GM18868 (cell line): ENCODE results near the gene PXK.
"Not testable (repeated sequence)": the region's sequence is repeated elsewhere in the genome, so short reads cannot be mapped to it uniquely, and the experiment has no call there.

ENCODE experiments used
- ATAC-seq: cut with Tn5 transposase; IDR thresholded peaks from one replicate; pipeline ENCODE4 v1.9.1; 2021; ENCODE audit warnings: mild to moderate bottlenecking, moderate library complexity; ENCODE audit not compliant: unreplicated experiment

Gene PXK

GRCh38 chr3:58323529-58324390 is 8.9 kb upstream of the PXK start:
- ATAC-seq: no peak

DNA sequence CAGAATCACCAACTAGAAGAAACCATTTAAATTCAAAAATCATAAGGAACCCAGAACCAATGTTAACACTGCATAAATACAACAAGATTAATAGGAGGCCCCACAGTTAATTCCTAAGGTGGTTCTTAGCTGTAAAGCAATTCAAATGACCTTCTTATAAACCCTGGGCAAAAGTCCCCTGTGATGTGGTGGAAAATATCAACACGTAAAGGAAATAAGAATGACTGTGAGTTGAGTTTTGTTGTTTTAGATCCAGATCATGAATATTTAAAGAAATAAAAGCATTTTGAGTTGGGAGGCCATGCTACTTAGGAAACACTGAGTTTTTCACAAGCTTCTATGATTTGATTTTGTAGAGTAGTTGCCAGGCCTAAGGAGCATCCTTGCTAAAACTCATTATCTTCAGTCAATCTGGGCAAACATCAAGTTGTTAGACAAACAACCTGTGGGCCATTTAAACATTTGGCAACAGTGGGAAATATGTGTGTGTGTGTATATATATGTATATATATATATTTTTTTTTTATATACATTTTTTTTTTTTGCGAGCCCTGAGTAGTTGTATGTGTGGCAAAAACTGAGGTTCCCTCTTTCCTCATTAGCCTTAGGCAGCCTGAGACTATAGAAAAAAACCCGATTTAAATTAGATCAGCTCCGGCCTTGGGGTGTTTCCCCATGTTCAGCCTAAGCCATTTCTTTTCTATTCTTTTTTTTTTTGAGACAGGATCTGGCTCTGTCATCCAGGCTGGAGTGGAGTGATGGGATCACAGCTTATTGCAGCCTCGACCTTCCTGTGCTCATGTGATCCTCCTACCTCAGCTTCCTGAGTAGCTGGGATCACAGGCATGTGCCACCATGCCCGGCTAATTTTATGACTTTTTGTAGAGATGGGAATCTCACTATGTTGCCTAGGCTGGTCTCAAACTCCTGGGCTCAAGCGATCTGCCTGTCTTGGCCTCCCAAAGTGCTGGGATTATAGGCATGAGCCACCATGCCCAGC is 8.0 kb upstream of the PXK start:
- ATAC-seq: no peak

GRCh38 chr3:58325525-58325992 is 7.1 kb upstream of the PXK start:
- no peak for ATAC-seq

DNA sequence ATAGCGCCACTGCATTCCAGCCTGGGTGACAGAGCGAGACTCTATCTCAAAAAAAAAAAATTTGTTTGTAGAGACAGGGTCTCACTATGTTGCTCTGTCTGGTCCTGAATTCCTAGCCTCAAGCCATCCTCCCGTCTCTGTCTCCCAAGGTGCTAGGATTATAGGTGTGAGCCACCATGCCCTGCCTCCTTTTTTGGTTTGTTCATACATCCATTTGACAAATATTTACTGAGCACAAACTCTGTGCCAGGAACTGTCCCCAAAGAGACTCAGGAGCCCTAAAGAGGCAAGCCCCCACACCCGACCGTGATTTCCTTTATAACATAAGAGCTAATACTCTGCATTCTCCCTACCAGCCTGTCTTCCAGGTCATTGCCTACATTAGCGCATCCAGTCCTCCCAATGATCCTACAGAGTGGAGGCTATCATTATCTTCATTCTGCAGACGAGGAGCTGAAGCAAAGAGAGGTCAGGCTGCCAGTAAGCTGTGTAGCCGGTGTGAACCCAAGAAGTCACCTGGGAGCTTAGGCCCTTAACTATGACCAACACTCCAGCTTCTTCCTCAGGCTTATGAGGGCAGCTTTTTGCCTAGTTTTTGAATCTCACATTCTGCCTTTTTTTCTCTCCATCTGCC is 6.3 kb upstream of the PXK start:
- ATAC-seq: no peak

DNA sequence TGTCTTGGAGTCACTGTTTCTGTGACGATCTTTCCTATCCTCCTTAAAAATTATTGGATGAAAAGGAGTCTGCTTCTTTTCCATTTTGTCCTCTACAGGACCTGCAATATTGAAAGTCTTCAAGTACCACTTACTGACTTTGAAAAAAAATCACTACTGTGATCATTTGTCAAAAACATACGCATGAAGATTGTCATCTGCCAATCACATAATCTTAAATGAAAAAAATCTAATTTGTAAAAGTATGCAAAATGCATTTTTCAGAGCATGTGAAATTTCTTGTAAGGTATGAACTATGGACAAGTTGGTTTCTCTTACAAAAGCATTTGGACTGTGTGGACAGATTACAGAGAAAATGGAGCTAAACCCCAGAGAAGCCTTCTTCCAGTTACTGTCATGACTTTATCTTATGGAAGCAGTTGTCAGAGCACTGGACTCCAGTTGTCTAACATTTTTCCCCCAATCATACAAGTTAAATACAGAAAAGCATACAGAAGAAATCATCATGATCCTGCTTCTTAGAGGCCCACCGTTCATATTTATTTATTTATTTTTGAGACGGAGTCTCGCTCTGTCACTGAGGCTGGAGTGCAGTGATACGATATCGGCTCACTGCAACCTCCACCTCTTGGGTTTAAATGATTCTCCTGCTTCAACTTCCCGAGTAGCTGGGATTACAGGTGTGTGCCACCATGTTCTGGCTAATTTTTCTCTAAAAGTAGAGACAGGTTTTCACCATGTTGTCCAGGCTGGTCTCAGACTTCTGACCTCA is 3.4 kb upstream of the PXK start:
- ATAC-seq: no peak

DNA sequence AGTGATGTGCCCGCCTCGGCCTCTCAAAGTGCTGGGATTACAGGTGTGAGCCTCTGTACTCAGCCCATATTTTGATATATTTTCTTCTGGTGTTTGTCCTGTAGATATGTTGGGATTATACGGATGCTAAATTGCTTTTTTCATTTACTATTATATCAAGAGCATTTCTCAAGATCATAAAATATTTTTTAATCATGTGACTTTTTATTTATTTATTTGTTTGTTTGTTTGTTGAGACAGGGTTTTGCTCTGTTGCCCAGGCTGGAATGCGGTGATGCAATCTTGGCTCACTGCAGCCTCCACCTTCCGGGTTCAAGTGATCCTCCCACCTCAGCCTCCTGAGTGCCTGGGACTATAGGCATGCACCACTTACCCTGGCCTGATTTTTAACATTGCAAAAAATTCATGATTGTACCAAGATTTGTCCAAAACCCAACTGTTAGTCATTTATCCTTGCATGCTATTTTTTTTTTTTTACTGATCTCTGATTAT is 2.7 kb upstream of the PXK start:
- no peak for ATAC-seq

DNA sequence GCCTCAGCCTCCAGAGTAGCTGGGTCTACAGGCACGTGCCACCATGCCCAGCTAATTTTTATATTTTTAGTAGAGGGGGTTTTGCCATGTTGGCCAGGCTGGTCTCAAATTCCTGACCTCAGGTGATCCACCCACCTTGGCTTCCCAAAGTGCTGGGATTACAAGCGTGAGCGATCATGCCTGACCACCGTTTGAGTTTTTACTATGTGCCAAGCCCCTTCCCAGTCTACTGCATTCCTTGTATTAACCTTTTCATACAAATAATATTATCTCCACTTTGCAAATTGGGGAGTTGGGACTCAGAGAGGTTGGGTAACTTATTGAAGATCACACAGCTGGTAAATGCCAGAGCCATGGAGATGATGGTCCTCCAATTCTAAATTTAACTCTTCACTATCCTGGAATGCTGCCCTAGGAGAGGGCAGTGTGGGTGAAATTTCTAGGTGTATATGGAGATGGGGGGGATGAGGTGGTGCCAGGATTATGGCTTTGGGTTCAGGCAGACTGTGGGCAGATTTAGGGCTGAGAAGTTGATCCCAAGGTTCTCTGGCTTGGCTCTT is 1.0 kb upstream of the PXK start:
- no peak for ATAC-seq

DNA sequence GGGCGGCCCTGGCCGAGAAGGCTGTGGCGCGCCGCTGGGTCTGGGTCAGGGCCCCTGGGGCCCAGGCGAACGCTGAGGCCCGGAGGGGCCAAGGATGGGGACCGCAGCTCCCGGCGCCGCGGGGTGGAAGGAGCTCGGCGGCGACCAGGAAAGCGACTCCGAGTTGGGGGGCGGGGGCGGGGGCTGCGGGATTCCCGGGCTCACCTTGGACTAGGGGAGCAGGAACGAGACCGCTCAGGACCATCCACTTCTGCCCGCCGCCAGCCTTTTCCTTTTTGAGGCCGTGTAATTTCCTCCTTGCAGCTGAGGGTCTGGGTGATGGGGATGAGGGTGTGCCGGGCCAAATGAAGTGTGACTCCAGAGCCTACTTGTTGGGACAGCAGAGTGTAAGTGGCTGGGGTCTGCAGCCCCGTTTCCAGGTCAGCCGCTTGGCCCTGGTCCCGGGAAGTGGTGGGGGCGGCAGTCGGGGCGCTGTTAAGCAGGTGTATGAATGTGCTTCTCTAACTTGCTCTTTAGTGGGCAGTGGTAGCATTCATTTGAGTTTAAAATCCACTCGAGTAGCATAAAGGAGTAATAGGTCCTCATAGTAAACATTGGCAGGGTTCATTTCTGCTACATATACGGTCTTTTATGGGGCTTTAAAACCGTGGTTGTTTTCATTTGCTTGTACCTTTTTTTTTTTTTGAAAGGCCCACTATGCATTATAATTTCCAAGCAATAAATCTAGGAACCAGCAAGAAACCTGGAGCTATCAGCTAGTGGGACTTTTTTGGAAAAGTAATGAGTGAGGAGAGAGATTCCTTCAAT is 717 bp downstream of the PXK start:
- peak; percentile 39 for ATAC-seq

DNA sequence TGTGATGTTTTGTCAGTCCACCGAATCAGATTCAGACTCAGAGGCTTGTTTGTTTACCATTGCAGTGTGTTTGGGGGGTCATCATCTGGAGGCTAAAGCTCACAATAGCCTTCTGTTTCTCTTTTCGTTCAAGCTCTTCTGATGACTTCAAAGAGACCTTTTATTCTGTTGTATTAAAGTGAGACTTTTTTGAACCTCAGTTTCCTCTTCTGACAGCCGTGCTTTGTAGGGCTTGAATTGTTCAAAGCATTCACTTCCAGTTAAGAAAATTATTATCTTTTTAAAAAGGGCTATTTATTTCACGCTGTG is 1.3 kb downstream of the PXK start:
- ATAC-seq: no peak

- no peak for ATAC-seq
Observed at GRCh38 chr3:58334506-58334884, 1.8 kb downstream of the PXK start.

GRCh38 chr3:58335652-58335947 is 2.9 kb downstream of the PXK start:
- no peak for ATAC-seq

DNA sequence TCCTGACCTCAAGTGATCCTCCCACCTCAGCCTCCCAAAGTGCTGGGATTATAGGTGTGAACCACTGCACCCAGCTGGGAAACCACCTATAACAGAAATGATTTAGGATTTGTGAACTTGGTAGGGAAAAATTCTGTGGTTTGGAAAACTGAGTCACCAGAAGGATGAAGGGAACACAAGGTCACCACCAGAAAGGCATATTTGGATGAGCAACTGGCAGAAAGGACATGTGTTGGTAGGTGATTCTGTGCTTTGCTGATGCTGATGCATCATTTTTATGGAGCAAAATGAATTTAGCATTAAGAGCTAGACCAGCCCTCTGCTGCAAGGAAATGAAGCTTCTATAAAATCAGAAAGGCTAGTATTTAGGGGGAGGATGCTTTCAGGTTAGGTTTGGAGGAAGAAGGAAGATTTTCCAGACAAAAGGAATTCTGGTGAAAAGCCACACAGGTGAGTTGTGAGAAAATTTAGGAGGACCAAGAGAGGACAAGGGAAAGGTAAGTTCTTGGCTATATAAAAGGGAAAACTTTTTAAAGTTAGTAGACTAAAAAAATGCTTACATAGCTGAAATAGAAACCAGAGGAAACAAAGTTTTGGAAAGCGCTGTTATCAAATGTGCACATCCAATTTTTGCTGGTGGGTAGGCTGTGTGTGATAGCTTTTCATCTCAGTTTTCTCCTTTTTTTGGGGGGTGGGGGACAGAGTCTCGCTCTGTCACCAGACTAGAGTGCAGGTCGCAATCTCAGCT is 3.6 kb downstream of the PXK start:
- ATAC-seq: no peak

GRCh38 chr3:58337190-58337589 is 4.5 kb downstream of the PXK start:
- ATAC-seq: no peak

- not testable (repeated sequence) for ATAC-seq
Observed at GRCh38 chr3:58339146-58339545, 6.5 kb downstream of the PXK start.

GRCh38 chr3:58340594-58341244 is 8.0 kb downstream of the PXK start:
- no peak for ATAC-seq

GRCh38 chr3:58341376-58341775 is 8.7 kb downstream of the PXK start:
- no peak for ATAC-seq

- ATAC-seq: no peak
Observed at GRCh38 chr3:58342676-58343075, 10.0 kb downstream of the PXK start.

DNA sequence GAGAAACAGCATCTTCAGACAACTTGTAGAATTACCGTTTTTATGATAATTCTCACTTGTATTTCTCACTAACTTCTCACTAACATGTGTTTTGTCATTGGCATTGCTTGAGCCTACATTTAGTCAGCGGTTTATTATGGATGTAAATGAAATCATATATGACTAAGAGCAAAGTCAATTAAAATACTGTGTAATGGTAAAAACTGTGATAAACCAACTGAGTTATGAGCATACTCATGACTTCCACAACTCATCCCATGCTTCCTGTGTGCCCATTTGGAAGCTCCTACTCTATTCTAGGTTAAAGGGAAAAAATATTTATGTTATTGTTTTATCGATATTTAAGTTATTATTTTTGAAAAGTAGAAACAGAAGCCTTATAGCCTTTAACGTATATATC is 12.8 kb downstream of the PXK start:
- no peak for ATAC-seq
